OCI-LY3 (cell line): ENCODE measurements around the gene FPGS.

ENCODE experiments used
- EZH2phosphoT487 ChIP-seq: fragments of 200-600 bp; shearing (Covaris generic); IDR thresholded peaks from 2 replicates; pipeline ENCODE4 v1.6.1; 2018; ENCODE audit warnings: antibody characterized with exemption, mixed run types, low read depth
- TF ChIP-seq, protein P1 (sequence below): fragments of 200-600, 300-600 bp; sonication (generic); IDR thresholded peaks from 2 replicates; pipeline ENCODE4 v1.5.1; 2014; ENCODE audit warnings: antibody characterized with exemption, low read length, low read depth

DNA sequence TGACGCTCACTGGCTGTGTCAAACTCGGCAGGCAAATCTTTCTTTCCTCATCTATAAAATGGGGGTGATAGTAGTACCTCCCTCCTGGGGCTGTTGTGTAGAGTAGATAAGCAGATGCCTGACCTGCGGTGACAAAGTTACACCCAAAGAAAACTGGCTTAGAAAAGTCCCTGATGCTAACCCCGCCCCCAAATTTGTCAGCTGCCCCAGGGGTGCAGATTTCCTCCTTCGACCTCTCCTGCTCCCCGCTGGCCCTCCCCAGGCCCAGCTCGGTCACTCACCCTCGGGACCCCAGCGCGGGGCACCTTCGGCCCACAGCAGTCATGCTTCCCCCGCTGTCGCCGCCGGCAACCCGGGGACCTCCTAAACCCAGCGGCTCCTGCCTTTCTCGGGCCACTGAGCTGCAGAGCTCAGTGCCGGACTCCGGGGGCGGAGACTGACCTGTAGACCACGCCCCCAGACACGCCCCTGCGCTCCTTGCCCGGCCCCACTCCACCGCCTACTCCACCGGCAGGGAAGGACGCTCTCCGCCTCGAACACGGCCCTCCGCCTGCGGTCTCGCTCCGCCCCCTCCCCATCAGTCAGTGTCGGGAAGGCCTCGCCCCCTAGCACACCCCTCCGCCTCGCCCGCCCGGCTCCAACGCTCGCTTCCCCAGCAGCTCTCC lies 31.6 kb upstream of the FPGS start:
- TF ChIP-seq, protein P1, sequence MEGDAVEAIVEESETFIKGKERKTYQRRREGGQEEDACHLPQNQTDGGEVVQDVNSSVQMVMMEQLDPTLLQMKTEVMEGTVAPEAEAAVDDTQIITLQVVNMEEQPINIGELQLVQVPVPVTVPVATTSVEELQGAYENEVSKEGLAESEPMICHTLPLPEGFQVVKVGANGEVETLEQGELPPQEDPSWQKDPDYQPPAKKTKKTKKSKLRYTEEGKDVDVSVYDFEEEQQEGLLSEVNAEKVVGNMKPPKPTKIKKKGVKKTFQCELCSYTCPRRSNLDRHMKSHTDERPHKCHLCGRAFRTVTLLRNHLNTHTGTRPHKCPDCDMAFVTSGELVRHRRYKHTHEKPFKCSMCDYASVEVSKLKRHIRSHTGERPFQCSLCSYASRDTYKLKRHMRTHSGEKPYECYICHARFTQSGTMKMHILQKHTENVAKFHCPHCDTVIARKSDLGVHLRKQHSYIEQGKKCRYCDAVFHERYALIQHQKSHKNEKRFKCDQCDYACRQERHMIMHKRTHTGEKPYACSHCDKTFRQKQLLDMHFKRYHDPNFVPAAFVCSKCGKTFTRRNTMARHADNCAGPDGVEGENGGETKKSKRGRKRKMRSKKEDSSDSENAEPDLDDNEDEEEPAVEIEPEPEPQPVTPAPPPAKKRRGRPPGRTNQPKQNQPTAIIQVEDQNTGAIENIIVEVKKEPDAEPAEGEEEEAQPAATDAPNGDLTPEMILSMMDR: no peak
- no peak for TF ChIP-seq EZH2phosphoT487
